HEK293T (cell line): Measurements from ENCODE around the gene UGT2B11.
A peak's percentile ranks its signal among the peaks of the same experiment; 100 is the strongest.
"Not testable (repeated sequence)": the region's sequence is repeated elsewhere in the genome, so short reads cannot be mapped to it uniquely, and the experiment has no call there.

Experiments used
- CTCF ChIA-PET: fragments of 350-600 bp; formaldehyde crosslinking; extraction: SDS; loops from one replicate; lab custom pipeline; 2021; ENCODE audit warnings: antibody characterized with exemption, inconsistent platforms; lab: Yijun Ruan, JAX
- POLR2A ChIA-PET: fragments of 350-600 bp; formaldehyde crosslinking; extraction: SDS; loops from one replicate; lab custom pipeline; 2020; ENCODE audit warnings: antibody characterized with exemption, inconsistent platforms; lab: Yijun Ruan, JAX
- DNase-seq: peaks from one replicate; pipeline ENCODE4 v3.0.0; 2012; ENCODE audit warnings: mixed read lengths; ENCODE audit errors: extremely low spot score
- ARNT ChIP-seq: fragments of 450-650 bp; IDR thresholded peaks from 2 replicates; pipeline ENCODE4 v1.6.1; 2017; ENCODE audit warnings: mild to moderate bottlenecking
- BHLHE40 ChIP-seq: fragments of 450-650 bp; IDR thresholded peaks from 2 replicates; pipeline ENCODE4 v1.6.1; 2016; ENCODE audit warnings: mild to moderate bottlenecking, moderate library complexity, borderline replicate concordance
- CTBP1 ChIP-seq: fragments of 450-650 bp; IDR thresholded peaks from 2 replicates; pipeline ENCODE4 v1.6.1; 2016; ENCODE audit warnings: borderline replicate concordance
- ELF4 ChIP-seq: fragments of 450-650 bp; IDR thresholded peaks from 2 replicates; pipeline ENCODE4 v1.6.1; 2017; ENCODE audit warnings: antibody characterized with exemption
- FOXA1 ChIP-seq: fragments of 450-650 bp; IDR thresholded peaks from 2 replicates; pipeline ENCODE4 v1.6.1; 2016; ENCODE audit warnings: mild to moderate bottlenecking
- FOXK2 ChIP-seq: fragments of 450-650 bp; IDR thresholded peaks from 2 replicates; pipeline ENCODE4 v1.6.1; 2016; ENCODE audit warnings: mild to moderate bottlenecking
- FOXM1 ChIP-seq: fragments of 450-650 bp; IDR thresholded peaks from 2 replicates; pipeline ENCODE4 v1.6.1; 2017; ENCODE audit warnings: mild to moderate bottlenecking, borderline replicate concordance
- HDGF ChIP-seq: fragments of 450-650 bp; IDR thresholded peaks from 2 replicates; pipeline ENCODE4 v1.6.1; 2017; ENCODE audit warnings: antibody characterized with exemption, borderline replicate concordance
- L3MBTL2 ChIP-seq: fragments of 450-650 bp; conservative IDR thresholded peaks from 2 replicates; pipeline ENCODE4 v1.6.1; 2016; ENCODE audit warnings: mild to moderate bottlenecking
- LEF1 ChIP-seq: fragments of 450-650 bp; IDR thresholded peaks from 2 replicates; pipeline ENCODE4 v1.6.1; 2017; ENCODE audit warnings: mild to moderate bottlenecking, borderline replicate concordance
- NFRKB ChIP-seq: fragments of 450-650 bp; IDR thresholded peaks from 2 replicates; pipeline ENCODE4 v1.6.1; 2016; ENCODE audit warnings: mild to moderate bottlenecking, moderate library complexity
- PKNOX1 ChIP-seq: fragments of 450-650 bp; IDR thresholded peaks from 2 replicates; pipeline ENCODE4 v1.6.1; 2016
- SP1 ChIP-seq: fragments of 450-650 bp; IDR thresholded peaks from 2 replicates; pipeline ENCODE4 v1.6.1; 2017
- SUZ12 ChIP-seq: fragments of 450-650 bp; IDR thresholded peaks from 2 replicates; pipeline ENCODE4 v1.6.1; 2016; ENCODE audit warnings: mild to moderate bottlenecking
- TARDBP ChIP-seq: fragments of 450-650 bp; IDR thresholded peaks from 2 replicates; pipeline ENCODE4 v1.6.1; 2016
- ZNF384 ChIP-seq: fragments of 450-650 bp; IDR thresholded peaks from 2 replicates; pipeline ENCODE4 v1.6.1; 2016

The UGT2B11 gene

DNA sequence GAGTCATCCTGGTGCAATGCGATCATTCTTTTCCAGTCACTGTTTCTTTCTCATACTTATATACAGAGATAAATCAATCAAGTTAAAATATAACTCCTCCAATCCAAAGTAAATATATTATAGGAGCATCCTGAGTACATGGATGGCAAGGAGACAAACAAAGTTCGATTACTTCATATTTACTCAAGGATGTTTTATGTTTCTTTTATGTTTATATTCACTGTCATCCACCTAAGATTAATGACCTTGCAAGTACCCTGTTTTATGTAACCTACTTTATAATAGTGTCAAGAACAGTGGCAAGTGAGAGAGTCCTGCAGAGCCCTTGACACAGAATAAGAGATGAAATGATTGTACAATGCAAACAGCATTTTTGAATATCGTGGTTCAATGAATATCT is at the start of gene UGT2B11:
Gene UGT2B11 (minus strand): TSS at position 33 of the 400 bp plus-strand sequence. CDS start 26 bp downstream, at position 7.
- ChIA-PET POLR2A (no interaction called here), CTCF (no interaction called here)
- TF ChIP-seq ARNT (no peak), L3MBTL2 (no peak), PKNOX1 (peak; percentile 40), CTBP1 (no peak), LEF1 (no peak), ELF4 (no peak), FOXK2 (no peak), SUZ12 (no peak)
- no peak for DNase-seq

DNA sequence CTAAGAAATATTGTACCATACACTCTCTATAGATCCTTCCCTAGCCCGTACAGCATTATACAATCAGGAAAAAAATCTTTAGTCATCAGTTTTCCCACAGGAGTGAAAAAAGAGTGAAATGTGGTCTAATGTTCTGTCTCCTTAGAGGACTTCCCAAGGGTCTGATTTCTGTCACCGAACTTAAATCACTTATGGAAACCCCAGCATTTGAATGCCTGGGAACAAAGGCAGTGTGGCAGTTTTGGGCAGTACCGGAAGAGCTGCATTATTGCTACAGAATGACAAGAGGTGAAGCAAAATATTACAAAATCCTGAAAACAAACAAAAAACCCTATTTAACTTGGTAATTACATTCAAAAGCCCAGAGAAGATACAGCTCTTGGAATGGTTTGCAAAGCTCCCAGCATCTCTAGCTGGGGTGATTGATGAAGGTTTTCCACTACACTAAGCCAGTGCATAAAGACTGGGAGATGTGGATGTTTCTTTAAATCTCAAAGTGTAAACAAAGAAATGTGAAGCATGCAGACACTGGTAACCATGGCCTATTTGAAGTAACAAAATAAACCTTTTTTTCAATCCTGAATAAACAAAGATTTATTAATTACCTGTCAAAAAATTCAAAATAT is 38.7 kb upstream of the UGT2B11 start:
- DNase-seq, CTCF ChIA-PET, POLR2A ChIA-PET: not testable (repeated sequence)

GRCh38 chr4:69250884-69251283 is 36.3 kb upstream of the UGT2B11 start:
- POLR2A ChIA-PET, CTCF ChIA-PET, DNase-seq: not testable (repeated sequence)

DNA sequence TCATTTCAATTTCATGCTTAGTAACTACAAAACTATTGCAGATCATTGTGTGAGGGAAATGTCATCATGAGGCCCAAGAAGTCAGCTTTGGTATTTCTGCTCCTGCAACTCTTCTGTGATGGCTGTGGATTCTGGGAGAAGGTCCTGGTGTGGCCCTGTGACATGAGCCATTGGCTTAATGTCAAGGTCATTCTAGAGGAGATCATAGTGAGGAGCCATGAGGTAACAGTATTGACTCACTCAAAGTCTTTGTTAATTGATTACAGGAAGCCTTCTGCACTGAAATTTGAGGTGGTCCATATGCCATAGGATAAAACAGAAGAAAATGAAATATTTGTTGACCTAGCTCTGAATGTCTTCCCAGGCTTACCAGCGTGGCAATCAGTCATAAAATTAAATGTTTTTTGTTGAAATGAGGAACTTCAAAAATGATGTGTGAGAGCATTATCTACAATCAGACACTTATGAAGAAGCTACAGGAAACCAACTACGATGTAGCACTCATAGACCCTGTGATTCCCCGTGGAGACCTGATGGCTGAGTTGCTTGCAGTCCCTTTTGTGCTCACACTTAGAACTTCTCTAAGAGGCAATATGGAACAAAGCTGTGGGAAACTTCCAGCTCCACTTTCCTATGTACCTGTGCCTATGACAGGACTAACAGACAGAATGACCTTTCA is 28.2 kb upstream of the UGT2B11 start:
- POLR2A ChIA-PET, CTCF ChIA-PET, DNase-seq: not testable (repeated sequence)

DNA sequence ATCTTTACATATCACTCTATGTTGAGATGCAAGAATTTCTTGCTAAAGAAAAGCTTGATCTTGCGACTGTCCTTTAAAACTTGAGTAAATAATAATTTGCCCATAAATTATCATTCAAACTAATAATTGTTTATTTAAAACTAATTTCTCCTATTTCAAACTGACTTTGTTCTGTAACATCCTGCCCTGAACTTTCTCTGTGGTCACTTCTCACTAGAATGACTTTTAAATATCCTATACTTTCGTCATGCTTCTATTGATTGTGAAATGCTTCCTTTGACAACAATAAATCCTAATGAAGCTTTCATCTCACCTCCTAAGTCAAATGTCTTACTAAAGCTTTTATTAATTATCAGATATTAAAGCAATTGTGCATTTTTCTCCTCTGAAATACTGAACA is 27.2 kb upstream of the UGT2B11 start:
- CTCF ChIA-PET, DNase-seq: not testable (repeated sequence)

DNA sequence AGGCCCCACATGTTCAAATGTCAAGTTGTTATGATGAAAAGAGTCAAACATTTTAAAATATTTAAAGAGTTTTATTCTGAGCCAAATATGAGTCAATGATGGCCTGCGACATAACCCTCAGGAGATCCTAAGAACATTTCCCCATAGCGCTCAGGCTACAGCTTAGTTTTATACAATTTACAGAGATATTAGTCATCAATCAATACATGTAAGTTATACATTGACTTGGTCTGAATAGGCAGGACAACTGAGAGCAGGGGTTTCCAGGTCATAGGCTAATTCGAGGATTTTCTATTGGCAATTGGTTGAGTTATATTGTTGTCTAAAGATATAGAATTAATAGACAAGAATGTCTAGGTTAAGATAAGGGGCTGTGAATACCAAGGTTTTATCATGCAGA is 26.2 kb upstream of the UGT2B11 start:
- DNase-seq, CTCF ChIA-PET, POLR2A ChIA-PET: not testable (repeated sequence)

More for the DNA sequence above, 27.2 kb upstream of the UGT2B11 start:
- POLR2A ChIA-PET = not testable (repeated sequence)

- DNase-seq = no peak
- ChIA-PET CTCF (no interaction called here), POLR2A (no interaction called here)
- TF ChIP-seq SUZ12 (no peak), ELF4 (no peak), NFRKB (no peak), ARNT (no peak), FOXM1 (no peak), FOXK2 (no peak), TARDBP (no peak), L3MBTL2 (no peak), HDGF (no peak)
Measured at GRCh38 chr4:69239557-69240168, 25.1 kb upstream of the UGT2B11 start.

DNA sequence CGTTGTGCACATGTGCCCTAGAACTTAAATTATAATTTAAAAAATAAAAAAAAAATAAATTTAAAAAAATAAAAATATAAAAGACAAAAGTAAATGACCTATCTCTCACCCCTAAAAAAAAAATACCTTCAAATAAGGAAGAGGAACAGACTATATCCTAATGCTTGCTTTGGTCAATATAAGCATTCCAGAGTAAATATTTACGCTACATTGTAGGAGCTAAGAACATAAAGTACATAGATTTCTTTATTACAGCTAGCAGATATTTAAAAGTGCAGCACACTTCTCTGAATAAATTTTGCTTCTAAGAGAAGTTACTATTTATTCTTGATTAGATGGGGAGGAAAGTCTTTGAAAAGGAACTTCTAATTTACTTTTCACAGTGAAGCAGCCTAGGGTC is 24.5 kb upstream of the UGT2B11 start:
- DNase-seq = no peak
- ChIA-PET POLR2A (no interaction called here), CTCF (no interaction called here)
- TF ChIP-seq SUZ12 (no peak), SP1 (no peak), LEF1 (no peak), CTBP1 (no peak), HDGF (no peak), ARNT (no peak), BHLHE40 (no peak), FOXA1 (no peak), TARDBP (no peak)

DNA sequence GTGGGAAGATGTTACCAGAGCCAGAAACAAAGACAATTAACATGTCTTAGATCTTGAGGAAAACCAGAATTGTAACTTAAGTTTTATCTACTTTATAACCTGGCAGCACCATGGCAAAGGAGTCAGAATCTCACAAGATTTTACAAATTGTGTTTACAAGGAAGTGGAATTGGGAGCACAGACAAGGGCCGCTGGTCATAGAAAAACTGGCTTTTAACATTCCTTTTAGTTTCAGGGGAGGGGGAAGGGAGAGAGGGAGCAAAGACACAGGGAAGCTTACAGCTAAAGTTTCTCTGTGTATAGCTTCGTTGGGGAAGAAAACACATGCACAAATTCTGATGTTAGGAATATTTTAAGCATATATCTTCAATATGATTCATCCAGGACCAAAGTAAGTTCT is 10.3 kb upstream of the UGT2B11 start:
- TF ChIP-seq CTBP1 = no peak
- no peak for TF ChIP-seq HDGF
- TF ChIP-seq FOXM1 = no peak
- no peak for TF ChIP-seq ZNF384
- no peak for TF ChIP-seq SUZ12
- no peak for TF ChIP-seq ARNT
- TF ChIP-seq FOXA1 = no peak
- no peak for TF ChIP-seq SP1
- TF ChIP-seq NFRKB = no peak
- no peak for TF ChIP-seq ELF4
- TF ChIP-seq L3MBTL2 = no peak
- no peak for TF ChIP-seq TARDBP
- no peak for TF ChIP-seq PKNOX1
- no peak for DNase-seq
- POLR2A ChIA-PET = no interaction called here
- CTCF ChIA-PET = no interaction called here

DNA sequence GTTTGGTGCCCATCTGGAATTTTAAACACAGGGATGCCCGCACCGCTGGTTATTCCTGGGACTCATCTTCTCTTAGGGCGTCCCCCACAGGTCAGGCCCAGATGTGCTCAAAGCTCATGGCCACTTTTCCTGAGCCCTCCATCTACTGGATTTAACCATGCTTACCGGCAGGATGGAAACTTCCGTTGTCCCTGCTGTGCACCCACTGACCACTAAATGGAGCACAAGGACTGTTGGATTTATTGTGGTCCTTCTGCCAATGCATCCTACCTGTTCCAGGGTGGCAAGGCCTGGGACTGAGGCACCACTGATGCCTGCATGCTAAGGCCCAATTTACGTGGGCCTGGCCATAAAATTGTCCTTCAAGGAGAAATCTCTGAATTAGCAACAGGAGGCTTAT is 8.7 kb upstream of the UGT2B11 start:
- DNase-seq, CTCF ChIA-PET, POLR2A ChIA-PET: not testable (repeated sequence)

DNA sequence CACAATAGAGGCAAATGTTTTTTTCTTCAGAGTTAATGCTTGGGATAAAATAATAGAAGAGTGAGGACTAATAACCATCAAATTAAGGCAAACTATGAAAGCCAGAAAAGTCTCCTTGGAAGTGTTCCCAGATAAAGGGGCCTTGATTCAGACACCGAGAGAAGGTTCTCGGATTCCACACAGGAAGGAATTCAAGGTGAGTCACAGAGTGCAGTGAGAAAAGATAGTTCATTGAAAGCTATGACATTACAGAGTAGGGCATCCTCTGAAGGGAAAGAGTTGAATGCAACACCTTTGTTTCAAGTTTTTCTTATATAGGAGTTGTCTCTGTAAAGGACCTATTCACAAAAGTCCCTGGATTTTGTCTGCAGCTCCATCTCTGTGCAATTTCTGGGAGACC is 3.9 kb upstream of the UGT2B11 start:
- POLR2A ChIA-PET, DNase-seq, CTCF ChIA-PET: not testable (repeated sequence)
